CD14-positive monocyte (primary cell): ENCODE measurements around the gene SPI1. TPM values are rescaled to one million over a fixed set of nuclear protein-coding genes. Genes with fewer than 3 reads are reported as not detected.

Experiments
- DNase-seq, 3 donors: peaks; one replicate each; pipeline ENCODE4 v3.0.0-alpha.2; 2011 to 2022
- H2AFZ ChIP-seq: 2 replicates; pipeline ENCODE4 v1.6.0; 2012; ENCODE audit warnings: mild to moderate bottlenecking, low read depth, low read length, inconsistent platforms; ENCODE audit not compliant: insufficient read depth, poor library complexity, severe bottlenecking
- H3K27ac ChIP-seq, 2 donors: 1 replicate in 1 of 2; 2 replicates in 1 of 2; pipeline ENCODE4 v1.5.1; 2012 to 2013; ENCODE audit warnings: low read length in 2 of 2, control low read depth in 1 of 2, inconsistent platforms in 1 of 2, low read depth in 1 of 2, mild to moderate bottlenecking in 1 of 2
- H3K27me3 ChIP-seq, 2 donors: one replicate each; pipeline versions ENCODE4 v1.6.0 to v1.6.1; 2011 to 2013; ENCODE audit warnings: low read length in 2 of 2; ENCODE audit not compliant: control insufficient read depth in 2 of 2, insufficient read depth in 2 of 2
- H3K36me3 ChIP-seq, 2 donors: replicated peaks in 1 of 2; 1 replicate in 1 of 2; 2 replicates in 1 of 2; pipeline versions ENCODE4 v1.5.1 to v1.6.1; 2012 to 2013; ENCODE audit warnings: low read length in 2 of 2, control low read depth in 1 of 2, inconsistent platforms in 1 of 2, mild to moderate bottlenecking in 1 of 2; ENCODE audit not compliant: insufficient read depth in 2 of 2, control insufficient read depth in 1 of 2
- H3K4me1 ChIP-seq, 2 donors: 1 replicate in 1 of 2; 2 replicates in 1 of 2; pipeline versions ENCODE4 v1.5.1 to v1.6.1; 2012 to 2013; ENCODE audit warnings: low read length in 2 of 2, control low read depth in 1 of 2, inconsistent platforms in 1 of 2, mild to moderate bottlenecking in 1 of 2, moderate library complexity in 1 of 2; ENCODE audit not compliant: insufficient read depth in 2 of 2, control insufficient read depth in 1 of 2
- H3K4me2 ChIP-seq: replicated peaks from 2 replicates; pipeline ENCODE3; 2012; ENCODE audit warnings: low read length, moderate library complexity, mild to moderate bottlenecking; ENCODE audit not compliant: poor library complexity, severe bottlenecking; ENCODE audit errors: extremely low read depth
- H3K4me3 ChIP-seq, 3 experiments: fragments of 200-600 bp in 1 of 3; sonication (generic) in 1 of 3; replicated peaks in 1 of 3; 1 replicate in 2 of 3; 2 replicates in 1 of 3; pipeline ENCODE4 v1.5.1; 2011 to 2013; ENCODE audit warnings: low read length in 3 of 3, mild to moderate bottlenecking in 3 of 3, control low read depth in 2 of 3, low read depth in 2 of 3, inconsistent platforms in 1 of 3, moderate library complexity in 1 of 3
- H3K79me2 ChIP-seq: 2 replicates; pipeline ENCODE4 v1.6.0; 2012; ENCODE audit warnings: mild to moderate bottlenecking, control low read depth, inconsistent platforms, low read length, moderate library complexity; ENCODE audit not compliant: insufficient read depth
- H3K9ac ChIP-seq: 2 replicates; pipeline ENCODE4 v1.6.0; 2017; ENCODE audit warnings: low read length, mild to moderate bottlenecking; ENCODE audit not compliant: insufficient read depth, poor library complexity, severe bottlenecking
- H3K9me3 ChIP-seq, 2 donors: replicated peaks in 1 of 2; 1 replicate in 1 of 2; 2 replicates in 1 of 2; pipeline versions ENCODE4 v1.5.1 to v1.6.1; 2012 to 2013; ENCODE audit warnings: low read length in 2 of 2, control low read depth in 1 of 2; ENCODE audit not compliant: control insufficient read depth in 1 of 2, insufficient read depth in 1 of 2
- H4K20me1 ChIP-seq: 2 replicates; pipeline ENCODE4 v1.6.0; 2012; ENCODE audit warnings: mild to moderate bottlenecking, low read length, control low read depth, moderate library complexity; ENCODE audit not compliant: insufficient read depth
- H3K27ac Mint-ChIP-seq, 7 donors: one replicate each; pipeline ENCODE4 v1.8.0; 2020; ENCODE audit warnings: mild to moderate bottlenecking in 7 of 7, mixed read lengths in 7 of 7, moderate library complexity in 6 of 7, inconsistent platforms in 2 of 7
- H3K27me3 Mint-ChIP-seq, 3 donors: one replicate each; pipeline ENCODE4 v1.8.0; 2021 to 2022; ENCODE audit warnings: low read depth in 3 of 3, mild to moderate bottlenecking in 3 of 3, mixed read lengths in 3 of 3, moderate library complexity in 3 of 3, inconsistent platforms in 1 of 3
- H3K36me3 Mint-ChIP-seq, 2 donors: one replicate each; pipeline ENCODE4 v1.8.0; 2020; ENCODE audit warnings: mixed read lengths in 2 of 2, inconsistent platforms in 1 of 2, mild to moderate bottlenecking in 1 of 2
- H3K4me1 Mint-ChIP-seq: one replicate; pipeline ENCODE4 v1.8.0; 2020; ENCODE audit warnings: mild to moderate bottlenecking, mixed read lengths
- H3K4me3 Mint-ChIP-seq, 2 donors: one replicate each; pipeline ENCODE4 v1.8.0; 2020; ENCODE audit warnings: mild to moderate bottlenecking in 2 of 2, mixed read lengths in 2 of 2, moderate library complexity in 1 of 2
- H3K9me3 Mint-ChIP-seq, 7 donors: one replicate each; pipeline ENCODE4 v1.8.0; 2020 to 2022; ENCODE audit warnings: mixed read lengths in 7 of 7, mild to moderate bottlenecking in 6 of 7, moderate library complexity in 6 of 7, inconsistent platforms in 2 of 7
- CTCF ChIP-seq: fragments of 200-600 bp; IDR thresholded peaks from one replicate; pipeline ENCODE4 v1.8.0; 2022; ENCODE audit warnings: antibody characterized with exemption, mild to moderate bottlenecking
- WGBS: methylation state at CpG from one replicate; pipeline ENCODE4 v1.1.5; 2013; ENCODE audit warnings: missing lambda C conversion rate; ENCODE audit not compliant: insufficient coverage; 5-methylcytosine and 5-hydroxymethylcytosine counted together
- intact Hi-C, 2 donors: fragments of 100-400 bp; cut with micrococcal nuclease; formaldehyde crosslinking; loops; one replicate each; pipeline versions ENCODE4 v1.15.0 to v1.15.1; 2023
- polyA plus RNA-seq, 3 donors: library from polyadenylated mRNA; depleted of rRNA in 1 of 3; unstranded in 2 of 3; stranded (reverse) in 1 of 3; fragments of 300-500 nt in 2 of 3; fragments of >200 nt in 1 of 3; fragmentation: Illumina TruSeq in 2 of 3; gene quantifications; 1 replicate in 2 of 3; 2 replicates in 1 of 3; pipeline ENCODE4 v1.2.3, GENCODE V29; 2012 to 2021

SPI1 gene
- polyA plus RNA-seq, 3 donors: 156 to 914 (median 223) TPM

GRCh38 chr11:47410370-47411264, 32.3 kb upstream of the SPI1 start:
- no peak overlapping the region for H3K27ac ChIP-seq

More at GRCh38 chr11:47410370-47411264, 32.3 kb upstream of the SPI1 start:
- no peak overlapping the region for H2AFZ ChIP-seq
- H3K27me3 ChIP-seq: no peaks in the 10 kb centered on the region
- Mint-ChIP-seq H3K9me3 (peaks cover 0 to 3% (median 0%) of the 10 kb centered on the region in 7 donors), H3K36me3 (peaks cover 15 to 22% of the 10 kb centered on the region in 2 donors), H3K4me3 (no peak overlapping the region), H3K27ac (peak overlapping the region in 2 of 7 donors; percentile 33 to 53), H3K27me3 (no peaks in the 10 kb centered on the region), H3K4me1 (peaks cover 26% of the 10 kb centered on the region)
- intact Hi-C loops: loop anchor here in 1 of 2 donors (5.0 kb wide), 1 partner anchor 78 kb away; no protein-coding TSS in a partner anchor
- no peaks in the 10 kb centered on the region for H3K9me3 ChIP-seq
- peaks cover 28 to 40% of the 10 kb centered on the region in 2 donors for H3K4me1 ChIP-seq
- H3K4me3 ChIP-seq: no peak overlapping the region
- peaks cover 28% of the 10 kb centered on the region for H3K79me2 ChIP-seq
- 96% methylated on average over 8 of the region's 12 CpGs for WGBS
- H3K9ac ChIP-seq: no peak overlapping the region
- H3K36me3 ChIP-seq: peaks cover 13 to 22% of the 10 kb centered on the region in 2 donors
- H4K20me1 ChIP-seq: peaks cover 8% of the 10 kb centered on the region
- H3K4me2 ChIP-seq: no peak overlapping the region
- DNase-seq: no peak
- TF ChIP-seq CTCF: no peak
